Panc1 (cell line): ENCODE results near the gene MAP1S.

Experiments used
- CTCF ChIP-seq: fragments of 450-650 bp; IDR thresholded peaks from 2 replicates; pipeline ENCODE4 v1.5.1; 2017; ENCODE audit warnings: mild to moderate bottlenecking
- REST ChIP-seq, 2 experiments: IDR thresholded peaks; 2 replicates each; pipeline ENCODE4 v1.6.1; 2011 to 2012; ENCODE audit warnings: low read depth in 2 of 2, control low read depth in 1 of 2, low read length in 1 of 2, mild to moderate bottlenecking in 1 of 2, moderate library complexity in 1 of 2; ENCODE audit not compliant: insufficient read depth in 1 of 2

GRCh38 chr19:17755977-17756670 is 36.8 kb downstream of the MAP1S start:
- no peak for TF ChIP-seq CTCF
- no peak for TF ChIP-seq REST (IDR thresholded peaks at IDR 0.05; ENCODE audit: insufficient read depth in 1 of 2, low read depth in 2 of 2, low read length in 1 of 2)
